Kidney epithelial cell (primary cell): ENCODE data around the gene CHST11. TPM values are rescaled to one million over a fixed set of nuclear protein-coding genes. Genes with fewer than 3 reads are reported as not detected.

Source experiments
- DNase-seq: peaks from one replicate; pipeline ENCODE4 v3.0.0-alpha.2; 2010; ENCODE audit warnings: low read depth
- H3K27me3 ChIP-seq: 2 replicates; pipeline ENCODE4 v1.6.0; 2011; ENCODE audit warnings: low read length; ENCODE audit not compliant: control insufficient read depth, insufficient read depth
- H3K36me3 ChIP-seq: 2 replicates; pipeline ENCODE4 v1.5.1; 2011; ENCODE audit warnings: low read length; ENCODE audit not compliant: control insufficient read depth, insufficient read depth
- H3K4me3 ChIP-seq: 2 replicates; pipeline ENCODE4 v1.5.1; 2011; ENCODE audit warnings: low read depth, mild to moderate bottlenecking, control low read depth, low read length
- total RNA-seq: library from RNA; depleted of rRNA; stranded (reverse); fragments of >200 nt; gene quantifications from 2 replicates; pipeline ENCODE4 v1.2.3, GENCODE V29; 2015
- TF ChIP-seq, protein P1 (sequence below): IDR thresholded peaks from 2 replicates; pipeline ENCODE4 v1.5.1; 2011; ENCODE audit warnings: mild to moderate bottlenecking, moderate library complexity, low read length, control low read depth, inconsistent platforms; ENCODE audit not compliant: insufficient read depth, poor library complexity, severe bottlenecking

CHST11 gene
- total RNA-seq, 1 donor from 2014 or later, result 32.6 TPM

DNA sequence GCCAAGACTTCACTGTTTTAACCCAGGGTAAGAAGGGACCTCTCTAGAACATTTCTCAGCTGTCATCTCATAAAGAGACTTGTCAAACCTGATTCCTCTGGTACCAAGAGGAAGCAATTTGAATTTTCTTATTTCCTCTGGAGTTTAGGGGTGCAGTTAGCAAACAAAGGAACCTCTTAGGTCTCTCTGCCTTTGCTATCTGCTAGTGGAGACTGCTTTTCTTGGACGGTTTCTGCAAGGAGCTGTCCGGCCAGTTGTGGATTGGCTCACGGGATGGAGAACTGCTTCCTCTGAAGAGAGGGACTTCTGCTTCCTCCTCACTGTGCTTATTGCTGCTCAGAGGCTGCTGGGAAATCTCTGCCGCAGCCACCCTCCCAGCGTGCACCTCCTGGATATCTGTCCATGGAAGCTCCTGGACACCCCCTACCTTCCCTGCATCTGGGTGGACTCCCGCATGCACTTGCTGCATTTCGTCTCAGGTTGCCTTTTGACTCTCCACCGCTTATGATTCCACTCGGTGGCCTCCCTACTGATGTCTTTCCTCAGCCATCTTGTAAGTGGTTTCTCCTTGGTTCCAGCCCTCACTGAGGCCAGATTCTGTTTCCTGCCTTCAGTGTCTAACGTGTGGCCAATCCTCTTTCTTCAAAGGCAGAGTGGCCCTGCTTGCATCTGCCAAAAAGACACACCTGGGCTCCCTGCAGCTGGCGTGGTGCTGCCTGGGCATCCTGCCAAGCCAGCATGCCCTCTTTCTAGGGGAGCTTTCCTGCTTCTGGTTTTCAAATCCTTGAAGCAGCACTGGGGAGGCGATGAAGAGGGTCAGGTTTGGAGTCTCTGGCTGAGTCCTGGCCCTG lies 187.3 kb downstream of the CHST11 start:
- no peak overlapping the region for H3K4me3 ChIP-seq
- no peaks in the 10 kb centered on the region for H3K27me3 ChIP-seq
- TF ChIP-seq, protein P1, sequence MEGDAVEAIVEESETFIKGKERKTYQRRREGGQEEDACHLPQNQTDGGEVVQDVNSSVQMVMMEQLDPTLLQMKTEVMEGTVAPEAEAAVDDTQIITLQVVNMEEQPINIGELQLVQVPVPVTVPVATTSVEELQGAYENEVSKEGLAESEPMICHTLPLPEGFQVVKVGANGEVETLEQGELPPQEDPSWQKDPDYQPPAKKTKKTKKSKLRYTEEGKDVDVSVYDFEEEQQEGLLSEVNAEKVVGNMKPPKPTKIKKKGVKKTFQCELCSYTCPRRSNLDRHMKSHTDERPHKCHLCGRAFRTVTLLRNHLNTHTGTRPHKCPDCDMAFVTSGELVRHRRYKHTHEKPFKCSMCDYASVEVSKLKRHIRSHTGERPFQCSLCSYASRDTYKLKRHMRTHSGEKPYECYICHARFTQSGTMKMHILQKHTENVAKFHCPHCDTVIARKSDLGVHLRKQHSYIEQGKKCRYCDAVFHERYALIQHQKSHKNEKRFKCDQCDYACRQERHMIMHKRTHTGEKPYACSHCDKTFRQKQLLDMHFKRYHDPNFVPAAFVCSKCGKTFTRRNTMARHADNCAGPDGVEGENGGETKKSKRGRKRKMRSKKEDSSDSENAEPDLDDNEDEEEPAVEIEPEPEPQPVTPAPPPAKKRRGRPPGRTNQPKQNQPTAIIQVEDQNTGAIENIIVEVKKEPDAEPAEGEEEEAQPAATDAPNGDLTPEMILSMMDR, result no peak
- no peak for DNase-seq
- H3K36me3 ChIP-seq, result no peaks in the 10 kb centered on the region

DNA sequence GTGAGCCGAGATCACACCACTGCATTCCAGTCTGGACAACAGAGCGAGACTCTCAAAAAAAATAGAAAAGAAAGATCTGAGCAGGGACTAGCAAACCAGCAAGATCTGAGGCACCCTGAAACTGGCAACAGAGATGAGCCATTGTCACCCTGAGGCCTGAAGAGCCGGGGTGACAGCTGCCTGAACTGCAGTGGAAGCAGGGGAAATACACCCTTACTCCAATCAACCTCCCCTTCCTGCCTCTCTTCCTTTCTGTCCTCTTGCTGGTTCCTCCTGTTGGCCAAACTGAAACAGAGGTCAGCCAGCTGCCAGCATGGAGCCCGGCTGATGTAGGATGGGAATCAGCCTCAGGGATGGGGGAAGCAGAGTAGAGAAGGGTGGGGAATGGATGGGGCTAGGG lies 192.0 kb downstream of the CHST11 start:
- no peak for DNase-seq
- no peaks in the 10 kb centered on the region for H3K36me3 ChIP-seq
- H3K27me3 ChIP-seq, result no peaks in the 10 kb centered on the region
- TF ChIP-seq, protein P1, result no peak
- no peak overlapping the region for H3K4me3 ChIP-seq

DNA sequence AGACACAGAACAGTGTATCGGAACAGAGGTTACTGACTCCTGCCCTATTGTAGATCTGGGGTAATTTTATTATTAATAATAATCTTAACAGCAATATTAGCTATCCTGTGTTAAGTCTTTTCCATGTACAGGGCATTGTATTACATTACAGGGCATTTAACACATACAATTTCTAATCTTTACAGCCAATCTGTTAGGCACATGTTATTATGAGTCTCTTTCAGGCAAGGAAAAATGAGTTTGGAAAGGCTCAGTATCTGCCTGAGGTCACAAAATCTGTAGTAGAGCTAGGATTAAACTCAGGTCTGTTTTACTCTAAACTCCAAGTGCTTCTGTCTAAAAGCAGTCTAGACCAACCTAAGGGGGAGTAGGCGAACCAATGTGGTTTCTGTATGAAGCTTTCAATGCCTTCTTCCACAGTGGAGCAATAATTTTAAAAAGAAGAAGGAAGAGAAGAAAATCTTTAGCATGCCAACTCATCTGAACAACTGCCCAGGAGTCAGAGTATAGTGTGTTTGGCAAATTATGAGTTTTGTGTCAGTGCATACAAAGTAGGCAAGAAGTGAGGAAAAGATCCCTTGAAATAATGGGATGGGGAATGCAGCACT lies 192.6 kb downstream of the CHST11 start:
- Histone ChIP-seq H3K36me3 (no peaks in the 10 kb centered on the region), H3K4me3 (no peak overlapping the region), H3K27me3 (no peaks in the 10 kb centered on the region)
- TF ChIP-seq, protein P1, result no peak
- DNase-seq, result no peak

DNA sequence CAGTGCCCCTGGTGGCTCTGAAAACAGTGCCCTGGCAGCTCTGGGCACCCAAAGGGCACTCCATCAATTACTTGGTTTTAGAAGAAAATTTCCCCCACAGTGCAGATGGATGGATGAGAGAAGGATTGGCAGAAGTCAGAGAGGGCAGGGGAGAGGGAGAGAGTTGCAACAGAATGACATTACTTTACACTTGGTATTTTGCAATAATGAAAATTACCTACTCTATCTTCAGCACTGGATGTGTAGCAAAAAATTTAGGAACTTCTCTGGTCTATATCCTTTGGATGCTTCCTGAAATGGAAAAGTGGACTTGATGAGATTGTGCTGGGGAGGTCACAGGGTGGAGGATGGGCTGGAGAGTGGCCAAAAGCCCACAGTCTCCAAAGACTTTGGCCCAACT lies 193.2 kb downstream of the CHST11 start:
- TF ChIP-seq, protein P1, result no peak
- H3K27me3 ChIP-seq, result no peaks in the 10 kb centered on the region
- DNase-seq, result no peak
- H3K36me3 ChIP-seq, result no peaks in the 10 kb centered on the region
- no peak overlapping the region for H3K4me3 ChIP-seq

DNA sequence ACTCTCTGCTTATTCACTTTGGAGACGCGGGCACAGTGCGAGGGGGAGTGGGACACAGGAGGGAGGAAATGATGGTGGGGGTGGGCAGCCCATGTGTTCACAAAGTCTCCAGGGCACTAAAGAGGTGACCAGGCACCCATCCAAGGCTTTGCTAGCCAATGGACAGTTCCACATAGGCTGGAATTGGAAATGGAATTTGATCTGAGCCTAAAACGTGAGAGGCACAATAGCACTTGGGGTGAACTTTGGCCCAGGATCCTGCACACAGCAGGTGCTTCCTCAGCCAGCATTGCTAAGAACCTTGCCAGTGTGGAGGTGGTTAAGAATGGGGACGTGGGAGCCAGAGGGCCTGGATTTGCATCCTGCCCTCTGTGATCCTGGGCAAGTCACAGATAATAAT lies 193.8 kb downstream of the CHST11 start:
- H3K36me3 ChIP-seq, result no peaks in the 10 kb centered on the region
- H3K4me3 ChIP-seq, result no peak overlapping the region
- H3K27me3 ChIP-seq, result no peaks in the 10 kb centered on the region
- TF ChIP-seq, protein P1, result no peak
- no peak for DNase-seq
